ENCODE data around the gene VPS51. TPM values are rescaled to one million over a fixed set of nuclear protein-coding genes. Genes with fewer than 3 reads are reported as not detected.

VPS51 gene
- total RNA-seq, 2 experiments from 2014 or later: 119 to 214 TPM

DNA sequence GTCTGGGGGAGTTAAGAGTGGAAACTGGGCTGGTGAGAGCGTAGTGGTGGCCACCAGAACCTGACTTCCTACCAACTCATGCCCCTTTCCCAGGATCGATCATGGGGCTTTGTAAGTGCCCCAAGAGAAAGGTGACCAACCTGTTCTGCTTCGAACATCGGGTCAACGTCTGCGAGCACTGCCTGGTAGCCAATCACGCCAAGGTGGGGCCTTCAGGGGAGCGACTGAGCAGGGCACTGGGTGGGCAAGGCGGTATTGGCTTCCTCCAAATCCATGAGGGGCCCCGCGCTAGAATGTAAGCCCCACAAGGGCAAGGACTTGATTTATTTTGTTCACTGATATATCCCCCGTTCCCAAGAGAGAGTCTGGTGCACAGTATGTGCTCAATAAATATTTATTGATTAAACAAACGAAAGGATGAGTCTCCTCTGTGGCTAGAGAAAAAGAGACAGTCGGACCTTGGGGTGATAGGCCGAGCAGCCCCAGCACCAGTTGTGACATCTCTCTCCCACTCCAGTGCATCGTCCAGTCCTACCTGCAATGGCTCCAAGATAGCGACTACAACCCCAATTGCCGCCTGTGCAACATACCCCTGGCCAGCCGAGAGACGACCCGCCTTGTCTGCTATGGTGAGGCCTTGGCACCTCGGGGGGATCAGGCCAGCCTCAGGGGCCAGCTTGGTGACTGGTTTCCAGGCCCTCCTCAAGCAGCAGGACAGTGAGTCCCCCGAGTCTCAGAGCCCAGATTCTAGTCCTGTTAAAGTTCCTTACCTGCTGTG is 11.2 kb upstream of the VPS51 start:
- intact Hi-C loops (cut with micrococcal nuclease; ENCODE audit: unreplicated experiment): loop anchor here (1.0 to 10.0 kb wide), 6 partner anchors 33 to 240 kb away; partner anchors contain the start of genes ARL2, ATG2A, CDC42BPG and SAC3D1
- no peak for DNase-seq (ENCODE audit: low spot score)
- CTCF ChIA-PET (ENCODE audit: unreplicated experiment): no interaction called here
- H3K4me1 ChIP-seq (ENCODE audit: insufficient read depth, low read length, poor library complexity, severe bottlenecking): peaks cover 42% of the 10 kb centered on the region
- peak overlapping the region; percentile 91 for H3K4me3 ChIP-seq (ENCODE audit: low read depth, low read length, poor library complexity, severe bottlenecking)
- peak overlapping the region; percentile 85 for H3K4me2 ChIP-seq (ENCODE audit: low read length)
- peaks cover 53% of the 10 kb centered on the region for H3K36me3 ChIP-seq (ENCODE audit: insufficient read depth, low read length)
- peaks cover 51% of the 10 kb centered on the region for H3K79me2 ChIP-seq (ENCODE audit: insufficient read depth, low read depth, low read length)
- POLR2A ChIA-PET: interaction anchor here (0.9 to 1.0 kb wide), 2 partner anchors 9 to 11 kb away, joined by 3 to 4 read pairs; partner anchors contain the start of gene VPS51
- no peaks in the 10 kb centered on the region for H3K9me2 ChIP-seq (ENCODE audit: insufficient read depth, low read length)
- H3K9me3 ChIP-seq (ENCODE audit: low read length): no peaks in the 10 kb centered on the region
- peak overlapping the region; percentile 74 for H3K27ac ChIP-seq (ENCODE audit: low read depth, low read length, poor library complexity, severe bottlenecking)
- TF ChIP-seq EZH2phosphoT487 (IDR thresholded peaks at IDR 0.05; ENCODE audit: borderline replicate concordance, low read depth, low read length): no peak
- TF ChIP-seq, protein P1, sequence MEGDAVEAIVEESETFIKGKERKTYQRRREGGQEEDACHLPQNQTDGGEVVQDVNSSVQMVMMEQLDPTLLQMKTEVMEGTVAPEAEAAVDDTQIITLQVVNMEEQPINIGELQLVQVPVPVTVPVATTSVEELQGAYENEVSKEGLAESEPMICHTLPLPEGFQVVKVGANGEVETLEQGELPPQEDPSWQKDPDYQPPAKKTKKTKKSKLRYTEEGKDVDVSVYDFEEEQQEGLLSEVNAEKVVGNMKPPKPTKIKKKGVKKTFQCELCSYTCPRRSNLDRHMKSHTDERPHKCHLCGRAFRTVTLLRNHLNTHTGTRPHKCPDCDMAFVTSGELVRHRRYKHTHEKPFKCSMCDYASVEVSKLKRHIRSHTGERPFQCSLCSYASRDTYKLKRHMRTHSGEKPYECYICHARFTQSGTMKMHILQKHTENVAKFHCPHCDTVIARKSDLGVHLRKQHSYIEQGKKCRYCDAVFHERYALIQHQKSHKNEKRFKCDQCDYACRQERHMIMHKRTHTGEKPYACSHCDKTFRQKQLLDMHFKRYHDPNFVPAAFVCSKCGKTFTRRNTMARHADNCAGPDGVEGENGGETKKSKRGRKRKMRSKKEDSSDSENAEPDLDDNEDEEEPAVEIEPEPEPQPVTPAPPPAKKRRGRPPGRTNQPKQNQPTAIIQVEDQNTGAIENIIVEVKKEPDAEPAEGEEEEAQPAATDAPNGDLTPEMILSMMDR (conservative IDR thresholded peaks at IDR 0.05; ENCODE audit: low read length): no peak
- no TSS peak for BruUV-seq (replicated peaks)
- H4K20me1 ChIP-seq (ENCODE audit: insufficient read depth, low read length): peaks cover 8% of the 10 kb centered on the region; the same call in 1 of the 2 replicates
- H2AFZ ChIP-seq (ENCODE audit: low read length): no peak overlapping the region; the same call in 1 of the 2 replicates

DNA sequence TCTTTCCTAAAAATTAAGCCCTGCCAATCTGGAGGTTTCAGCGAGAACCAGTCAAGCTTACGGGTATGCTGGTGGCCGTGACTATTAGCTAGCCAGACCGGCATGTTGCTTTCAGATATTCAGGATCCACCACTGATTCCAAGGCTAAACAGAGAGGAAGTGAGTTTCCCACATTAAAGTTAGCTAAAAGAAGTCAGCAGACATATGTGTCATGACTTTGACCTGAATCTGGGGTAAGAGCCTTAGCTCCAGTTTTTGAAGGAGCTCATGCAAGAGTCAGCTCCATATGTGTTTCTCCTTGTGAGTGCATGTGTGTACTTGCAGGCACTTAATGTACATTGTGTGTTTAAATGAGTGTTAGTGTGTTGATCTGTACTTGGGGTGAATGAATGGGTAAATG is 10.6 kb upstream of the VPS51 start:
- intact Hi-C loops (cut with micrococcal nuclease; ENCODE audit: unreplicated experiment): loop anchor here (2.0 to 10.0 kb wide), 3 partner anchors 45 to 241 kb away; partner anchors contain the start of genes ATG2A, CDC42BPG and SAC3D1
- DNase-seq (ENCODE audit: low spot score): no peak
- Histone ChIP-seq H4K20me1 (ENCODE audit: insufficient read depth, low read length) (peaks cover 8% of the 10 kb centered on the region; the same call in 1 of the 2 replicates), H3K4me1 (ENCODE audit: insufficient read depth, low read length, poor library complexity, severe bottlenecking) (peaks cover 39% of the 10 kb centered on the region), H3K27ac (ENCODE audit: low read depth, low read length, poor library complexity, severe bottlenecking) (no peak overlapping the region), H3K4me3 (ENCODE audit: low read depth, low read length, poor library complexity, severe bottlenecking) (no peak overlapping the region), H3K79me2 (ENCODE audit: insufficient read depth, low read depth, low read length) (peaks cover 45% of the 10 kb centered on the region), H3K9me2 (ENCODE audit: insufficient read depth, low read length) (no peaks in the 10 kb centered on the region), H2AFZ (ENCODE audit: low read length) (no peak overlapping the region), H3K36me3 (ENCODE audit: insufficient read depth, low read length) (peaks cover 49% of the 10 kb centered on the region), H3K4me2 (ENCODE audit: low read length) (peak overlapping the region; percentile 85), H3K9me3 (ENCODE audit: low read length) (no peaks in the 10 kb centered on the region)
- no TSS peak for BruUV-seq (replicated peaks)
- ChIA-PET CTCF (ENCODE audit: unreplicated experiment) (no interaction called here), POLR2A (interaction anchor here (0.9 to 1.0 kb wide), 2 partner anchors 10 to 11 kb away, joined by 3 to 4 read pairs; partner anchors contain the start of gene VPS51)
- no peak for TF ChIP-seq EZH2phosphoT487 (IDR thresholded peaks at IDR 0.05; ENCODE audit: borderline replicate concordance, low read depth, low read length)

DNA sequence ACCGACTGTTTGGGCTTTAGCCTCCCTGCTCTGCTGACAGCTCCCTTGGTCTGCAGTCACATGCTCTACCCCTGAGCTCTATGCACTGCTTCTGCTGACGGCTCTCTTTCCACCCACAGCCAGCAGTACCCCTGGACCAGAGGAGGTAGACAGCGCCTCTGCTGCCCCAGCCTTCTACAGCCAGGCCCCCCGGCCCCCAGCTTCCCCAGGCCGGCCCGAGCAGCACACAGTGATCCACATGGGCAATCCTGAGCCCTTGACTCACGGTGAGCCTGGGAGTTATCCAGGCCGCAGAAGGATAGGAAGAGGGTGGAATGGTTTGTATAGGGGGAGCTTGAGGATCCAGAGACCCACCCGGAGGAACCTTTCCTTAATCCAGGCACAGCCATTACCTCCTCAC is 9.2 kb upstream of the VPS51 start:
- H3K9me2 ChIP-seq (ENCODE audit: insufficient read depth, low read length): no peaks in the 10 kb centered on the region
- intact Hi-C loops (cut with micrococcal nuclease; ENCODE audit: unreplicated experiment): loop anchor here (10.0 kb wide), 2 partner anchors 172 to 242 kb away; partner anchors contain the start of genes ATG2A and CDC42BPG
- POLR2A ChIA-PET: no interaction called here
- TF ChIP-seq, protein P1 (conservative IDR thresholded peaks at IDR 0.05; ENCODE audit: low read length): no peak
- no peak for TF ChIP-seq EZH2phosphoT487 (IDR thresholded peaks at IDR 0.05; ENCODE audit: borderline replicate concordance, low read depth, low read length)
- H3K79me2 ChIP-seq (ENCODE audit: insufficient read depth, low read depth, low read length): peaks cover 32% of the 10 kb centered on the region
- no peak overlapping the region for H2AFZ ChIP-seq (ENCODE audit: low read length)
- H3K4me3 ChIP-seq (ENCODE audit: low read depth, low read length, poor library complexity, severe bottlenecking): no peak overlapping the region
- no TSS peak for BruUV-seq (replicated peaks)
- H3K4me2 ChIP-seq (ENCODE audit: low read length): no peak overlapping the region
- no peak overlapping the region for H3K27ac ChIP-seq (ENCODE audit: low read depth, low read length, poor library complexity, severe bottlenecking)
- peaks cover 28% of the 10 kb centered on the region for H3K4me1 ChIP-seq (ENCODE audit: insufficient read depth, low read length, poor library complexity, severe bottlenecking)
- CTCF ChIA-PET (ENCODE audit: unreplicated experiment): interaction anchor here (0.6 kb wide), 1 partner anchor 88 kb away, joined by 6 read pairs; no protein-coding TSS in a partner anchor
- no peaks in the 10 kb centered on the region for H3K9me3 ChIP-seq (ENCODE audit: low read length)
- DNase-seq (ENCODE audit: low spot score): no peak
- H3K36me3 ChIP-seq (ENCODE audit: insufficient read depth, low read length): peaks cover 38% of the 10 kb centered on the region
- H4K20me1 ChIP-seq (ENCODE audit: insufficient read depth, low read length): peaks cover 8% of the 10 kb centered on the region; the same call in 1 of the 2 replicates

All from OCI-LY7 (cell line).